Erythroblast (primary cell): ENCODE measurements around the gene KCTD17.

Experiments used
- GATA1 ChIP-seq: IDR thresholded peaks from 2 replicates; pipeline ENCODE4 v1.6.1; 2011; ENCODE audit warnings: low read depth, mild to moderate bottlenecking, control low read depth, low read length, moderate library complexity
- POLR2A ChIP-seq: IDR thresholded peaks from 2 replicates; pipeline ENCODE4 v1.6.1; 2011; ENCODE audit warnings: mild to moderate bottlenecking, low read length

- no peak for TF ChIP-seq POLR2A
- no peak for TF ChIP-seq GATA1
Observed at GRCh38 chr22:37101311-37102066, 49.9 kb downstream of the KCTD17 start.
